Measurements from ENCODE around the gene SHFL. TPM values are rescaled to one million over a fixed set of nuclear protein-coding genes. Genes with fewer than 3 reads are reported as not detected.

The SHFL gene
- total RNA-seq, 4 donors from 2014 or later: 23.4 to 31.6 (median 26.2) TPM

GRCh38 chr19:10115392-10116084 lies 29.4 kb downstream of the SHFL start:
- no peaks in the 10 kb centered on the region for H3K9me3 ChIP-seq
- peak; percentile 5 for TF ChIP-seq POLR2AphosphoS5 (IDR thresholded peaks at IDR 0.05)
- no peak for TF ChIP-seq POLR2A (IDR thresholded peaks at IDR 0.05)
- H3K4me1 ChIP-seq: peaks cover 3 to 54% (median 13%) of the 10 kb centered on the region in 3 donors
- H3K27ac ChIP-seq: no peak overlapping the region
- no peaks in the 10 kb centered on the region for H3K27me3 ChIP-seq
- no peak for ATAC-seq
- H3K4me3 ChIP-seq: no peak overlapping the region
- peaks cover 0 to 66% of the 10 kb centered on the region in 2 donors for H3K36me3 ChIP-seq
- 74 to 86% methylated on average over 7 to 20 of the region's 45 CpGs for WGBS, 2 donors (ENCODE audit: low coverage in 1 of 2)

- no peak overlapping the region for H3K27ac ChIP-seq
- no peaks in the 10 kb centered on the region for H3K9me3 ChIP-seq
- WGBS, 2 donors (ENCODE audit: low coverage in 1 of 2): no CpG with 5 or more reads among the region's 35 CpGs
- no peak for ATAC-seq
- H3K36me3 ChIP-seq: peaks cover 0 to 59% of the 10 kb centered on the region in 2 donors
- no peak for TF ChIP-seq POLR2A (IDR thresholded peaks at IDR 0.05)
- no peak for TF ChIP-seq EP300 (IDR thresholded peaks at IDR 0.05)
- no peak for TF ChIP-seq CTCF (IDR thresholded peaks at IDR 0.05)
- TF ChIP-seq POLR2AphosphoS5 (IDR thresholded peaks at IDR 0.05): no peak
- no peak overlapping the region for H3K4me3 ChIP-seq
- peaks cover 3 to 61% (median 13%) of the 10 kb centered on the region in 3 donors for H3K4me1 ChIP-seq
- H3K27me3 ChIP-seq: no peaks in the 10 kb centered on the region
Observed at GRCh38 chr19:10116085-10116865, 30.2 kb downstream of the SHFL start.

GRCh38 chr19:10116866-10117616 lies 30.9 kb downstream of the SHFL start:
- H3K4me3 ChIP-seq: no peak overlapping the region
- peaks cover 3 to 67% (median 13%) of the 10 kb centered on the region in 3 donors for H3K4me1 ChIP-seq
- H3K36me3 ChIP-seq: peaks cover 0 to 51% of the 10 kb centered on the region in 2 donors
- no peak for ATAC-seq
- TF ChIP-seq EP300 (IDR thresholded peaks at IDR 0.05) (no peak), CTCF (IDR thresholded peaks at IDR 0.05) (no peak), POLR2AphosphoS5 (IDR thresholded peaks at IDR 0.05) (no peak), POLR2A (IDR thresholded peaks at IDR 0.05) (no peak)
- H3K27me3 ChIP-seq: no peaks in the 10 kb centered on the region
- no peak overlapping the region for H3K27ac ChIP-seq
- H3K9me3 ChIP-seq: no peaks in the 10 kb centered on the region
- WGBS, 2 donors (ENCODE audit: low coverage in 1 of 2): no CpG with 5 or more reads among the region's 21 CpGs

GRCh38 chr19:10118960-10119359 lies 32.8 kb downstream of the SHFL start:
- H3K36me3 ChIP-seq: peaks cover 0 to 48% of the 10 kb centered on the region in 2 donors
- no peak for TF ChIP-seq POLR2AphosphoS5 (IDR thresholded peaks at IDR 0.05)
- TF ChIP-seq POLR2A (IDR thresholded peaks at IDR 0.05): no peak
- 11% methylated on average over 3 of the region's 12 CpGs; no CpG with 5 or more reads in 1 of the 2 donors for WGBS, 2 donors (ENCODE audit: low coverage in 1 of 2)
- no peak for ATAC-seq
- peak overlapping the region; percentile 65 to 95 for H3K4me3 ChIP-seq
- peaks cover 3 to 51% (median 9%) of the 10 kb centered on the region in 3 donors for H3K4me1 ChIP-seq
- no peaks in the 10 kb centered on the region for H3K9me3 ChIP-seq
- H3K27ac ChIP-seq: peak overlapping the region in 3 of 4 donors; percentile 83 to 86 (median 84)
- H3K27me3 ChIP-seq: no peaks in the 10 kb centered on the region

- no peak for TF ChIP-seq POLR2A (IDR thresholded peaks at IDR 0.05)
- no peak for TF ChIP-seq EP300 (IDR thresholded peaks at IDR 0.05)
- TF ChIP-seq POLR2AphosphoS5 (IDR thresholded peaks at IDR 0.05): no peak
- no peak for TF ChIP-seq CTCF (IDR thresholded peaks at IDR 0.05)
- Histone ChIP-seq H3K4me3 (peak overlapping the region in 1 of 2 donors; percentile 95), H3K9me3 (no peaks in the 10 kb centered on the region), H3K27me3 (no peaks in the 10 kb centered on the region), H3K36me3 (peaks cover 0 to 31% of the 10 kb centered on the region in 2 donors), H3K4me1 (peaks cover 3 to 51% (median 9%) of the 10 kb centered on the region in 3 donors), H3K27ac (peak overlapping the region in 3 of 4 donors; percentile 13 to 86 (median 83))
- peak; percentile 24 for ATAC-seq
- WGBS, 2 donors (ENCODE audit: low coverage in 1 of 2): 40 to 80% methylated on average over 7 to 9 of the region's 9 CpGs
Observed at GRCh38 chr19:10120538-10121189, 34.5 kb downstream of the SHFL start.

Data from gastroesophageal sphincter (tissue), 4 donors.